AG09319 (cell line): ENCODE data around the gene BRPF3.

Experiments used
- DNase-seq: peaks from one replicate; pipeline ENCODE4 v3.0.0-alpha.2; 2010; ENCODE audit warnings: low read depth; ENCODE audit errors: extremely low read depth
- TF ChIP-seq, protein P1 (sequence below): IDR thresholded peaks from 2 replicates; pipeline ENCODE4 v1.5.1; 2011; ENCODE audit warnings: low read depth, mild to moderate bottlenecking, inconsistent platforms, low read length, moderate library complexity

The BRPF3 gene

DNA sequence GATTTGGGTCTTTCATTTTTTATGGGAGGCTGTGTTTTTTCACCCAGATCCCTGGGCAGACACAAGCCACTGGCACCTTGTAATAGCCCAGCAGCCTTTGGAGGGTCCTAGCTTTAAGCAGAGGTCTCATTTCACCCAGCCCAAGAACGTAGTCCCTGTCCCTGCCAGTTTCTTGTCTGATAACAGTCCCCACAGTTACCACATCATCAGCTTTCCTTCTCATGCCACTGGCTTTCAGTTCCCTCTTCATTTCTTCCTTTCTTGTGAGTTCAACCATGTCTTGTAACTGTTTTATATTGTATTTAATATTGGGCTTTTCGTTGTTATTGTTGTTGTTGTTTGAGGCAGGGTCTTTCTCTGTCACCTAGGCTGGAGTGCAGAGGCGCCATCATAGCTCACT lies 83.9 kb downstream of the BRPF3 start:
- no peak for DNase-seq
- TF ChIP-seq, protein P1, sequence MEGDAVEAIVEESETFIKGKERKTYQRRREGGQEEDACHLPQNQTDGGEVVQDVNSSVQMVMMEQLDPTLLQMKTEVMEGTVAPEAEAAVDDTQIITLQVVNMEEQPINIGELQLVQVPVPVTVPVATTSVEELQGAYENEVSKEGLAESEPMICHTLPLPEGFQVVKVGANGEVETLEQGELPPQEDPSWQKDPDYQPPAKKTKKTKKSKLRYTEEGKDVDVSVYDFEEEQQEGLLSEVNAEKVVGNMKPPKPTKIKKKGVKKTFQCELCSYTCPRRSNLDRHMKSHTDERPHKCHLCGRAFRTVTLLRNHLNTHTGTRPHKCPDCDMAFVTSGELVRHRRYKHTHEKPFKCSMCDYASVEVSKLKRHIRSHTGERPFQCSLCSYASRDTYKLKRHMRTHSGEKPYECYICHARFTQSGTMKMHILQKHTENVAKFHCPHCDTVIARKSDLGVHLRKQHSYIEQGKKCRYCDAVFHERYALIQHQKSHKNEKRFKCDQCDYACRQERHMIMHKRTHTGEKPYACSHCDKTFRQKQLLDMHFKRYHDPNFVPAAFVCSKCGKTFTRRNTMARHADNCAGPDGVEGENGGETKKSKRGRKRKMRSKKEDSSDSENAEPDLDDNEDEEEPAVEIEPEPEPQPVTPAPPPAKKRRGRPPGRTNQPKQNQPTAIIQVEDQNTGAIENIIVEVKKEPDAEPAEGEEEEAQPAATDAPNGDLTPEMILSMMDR: no peak

DNA sequence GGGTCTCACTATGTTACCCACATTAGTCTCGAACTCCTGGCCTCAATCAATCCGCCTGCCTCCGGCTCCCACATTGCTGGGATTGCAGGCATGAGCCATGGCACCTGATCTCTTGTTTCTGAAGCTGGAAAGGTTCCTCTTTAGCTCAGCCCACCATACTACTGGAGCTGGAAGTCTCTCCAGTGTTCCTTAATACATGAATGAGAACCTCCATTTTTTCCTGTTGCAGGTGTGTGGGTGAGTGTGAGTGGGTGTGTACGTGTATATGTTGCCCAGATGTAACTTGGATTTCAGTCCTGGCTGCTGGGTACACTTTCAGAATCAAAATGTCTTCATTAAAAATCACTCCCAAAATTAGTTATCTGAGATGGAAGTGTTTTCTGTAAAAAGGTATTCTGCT lies 84.4 kb downstream of the BRPF3 start:
- no peak for DNase-seq
- TF ChIP-seq, protein P1: no peak
